GM20431 (cell line): ENCODE measurements around the gene PSAP.

Source experiments
- in situ Hi-C: fragments of 300-500 bp; cut with MseI, MboI; formaldehyde crosslinking; loops from one replicate; pipeline ENCODE4 v1.15.0; 2020; ENCODE audit warnings: low sequenced_read_pairs; ENCODE audit not compliant: unreplicated experiment

PSAP gene

DNA sequence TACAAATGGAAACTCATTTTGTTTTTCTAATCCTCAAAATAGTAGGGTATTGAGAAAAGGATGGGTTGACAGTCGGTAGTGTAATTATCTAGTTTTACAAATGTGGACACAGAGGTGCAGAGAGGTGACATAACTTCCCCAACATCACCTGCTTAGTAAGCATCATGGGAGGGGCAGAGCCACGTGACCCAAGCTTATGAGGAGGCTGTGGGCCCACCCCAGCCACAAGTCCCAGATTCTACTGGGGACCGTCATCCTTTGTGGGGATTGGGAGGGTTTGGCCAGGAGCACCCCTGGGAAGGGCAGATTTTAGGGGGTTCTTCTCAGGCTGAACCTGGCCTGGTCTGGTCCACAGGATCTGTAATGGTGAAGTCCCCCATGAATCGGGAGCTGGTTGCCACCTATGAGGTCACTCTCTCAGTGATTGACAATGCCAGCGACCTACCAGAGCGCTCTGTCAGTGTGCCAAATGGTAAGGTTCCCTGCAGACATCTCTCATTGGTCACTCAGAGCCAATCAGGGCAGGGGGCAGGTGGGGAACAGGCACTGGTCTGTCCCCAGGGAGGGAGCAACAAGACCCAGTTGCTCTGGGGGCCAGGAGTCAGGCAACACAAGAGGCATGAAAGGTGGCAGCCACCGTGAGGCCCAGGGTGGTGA is 54.2 kb downstream of the PSAP start:
- in situ Hi-C loops, result no loop called here

DNA sequence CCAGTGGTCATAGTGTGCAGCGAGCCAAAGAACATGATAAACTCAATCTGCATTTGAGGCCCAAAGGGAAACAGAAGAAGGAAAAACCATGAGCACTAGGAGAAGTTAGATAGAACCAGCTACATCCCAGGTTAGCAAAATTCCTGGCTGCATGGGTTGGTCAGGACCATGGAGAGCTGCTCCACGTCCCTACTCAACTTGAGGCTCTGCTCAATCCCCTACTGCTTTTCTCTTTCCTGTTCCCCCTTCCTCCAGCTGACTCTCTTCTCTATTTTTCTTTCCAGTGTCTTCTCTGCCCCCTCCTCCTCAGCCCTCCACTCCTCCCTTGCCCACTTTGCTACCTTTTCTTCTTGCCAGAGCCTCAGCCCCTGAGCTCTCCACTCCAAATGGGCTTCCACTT is 55.8 kb downstream of the PSAP start:
- in situ Hi-C loops, result no loop called here

DNA sequence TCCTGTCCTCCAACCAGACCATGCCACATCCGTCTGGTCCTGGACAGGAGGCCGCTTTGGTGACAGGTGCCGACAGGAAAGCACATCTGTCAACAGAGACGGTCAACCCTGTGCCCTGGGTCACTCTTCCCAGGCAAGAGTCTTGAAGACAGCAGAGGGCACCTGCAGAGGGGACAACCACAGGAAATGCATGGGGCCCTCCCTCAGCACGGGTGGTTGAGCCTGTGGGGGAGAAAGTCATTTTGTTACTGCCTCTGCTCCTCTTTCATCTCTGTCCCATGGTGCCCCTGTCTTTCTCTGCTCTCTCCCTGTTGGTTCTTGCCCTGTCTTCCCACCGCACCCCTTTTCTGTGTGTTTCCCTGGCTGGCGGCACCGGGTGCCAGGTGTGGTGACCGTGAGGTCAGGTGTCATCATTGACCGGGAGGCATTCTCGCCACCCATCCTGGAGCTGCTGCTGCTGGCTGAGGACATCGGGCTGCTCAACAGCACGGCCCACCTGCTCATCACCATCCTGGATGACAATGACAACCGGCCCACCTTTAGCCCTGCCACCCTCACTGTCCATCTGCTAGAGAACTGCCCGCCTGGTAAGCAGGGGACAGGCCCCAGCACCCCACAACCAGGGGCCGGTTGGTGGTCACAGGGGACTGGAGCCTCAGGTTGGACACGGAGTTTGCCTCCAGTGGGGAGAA is 60.2 kb downstream of the PSAP start:
- in situ Hi-C loops, result no loop called here

DNA sequence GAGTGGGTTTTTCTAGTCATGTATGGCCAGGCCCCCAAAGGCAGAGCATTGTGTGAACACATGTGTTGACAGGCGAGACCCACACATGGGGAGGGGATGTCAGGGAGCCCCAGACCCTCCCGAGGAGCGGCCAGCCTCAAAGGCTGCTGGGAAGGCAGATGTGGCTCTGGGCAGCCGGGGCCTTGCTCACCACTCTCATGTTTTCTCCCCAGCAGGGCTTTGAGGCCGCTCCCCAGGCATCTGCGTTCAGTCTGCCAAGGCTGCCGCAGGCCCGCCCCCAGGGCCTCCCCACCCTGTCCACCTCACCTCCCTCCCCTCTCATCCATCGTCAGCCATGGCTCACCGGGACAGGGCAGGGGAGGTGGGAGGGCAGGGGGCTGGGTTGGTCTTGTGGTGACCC is 61.2 kb downstream of the PSAP start:
- in situ Hi-C loops, result no loop called here

DNA sequence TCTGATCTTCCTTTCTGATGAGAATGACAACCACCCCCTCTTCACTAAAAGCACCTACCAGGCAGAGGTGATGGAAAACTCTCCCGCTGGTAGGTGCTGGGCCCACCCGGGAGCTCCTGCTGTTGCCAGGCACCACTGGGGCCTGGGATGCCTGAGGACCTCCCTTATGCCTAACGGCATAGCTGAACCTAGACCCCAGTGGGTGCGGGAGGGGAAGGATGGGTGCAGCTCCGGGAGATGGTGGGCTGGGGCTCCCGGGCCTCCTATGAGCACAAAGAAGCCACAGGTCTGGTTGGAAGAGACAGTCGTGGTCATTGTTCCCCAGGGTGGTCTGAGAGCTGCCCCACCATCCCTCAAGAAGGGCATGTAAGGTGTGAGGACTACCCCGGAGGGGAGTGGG is 62.1 kb downstream of the PSAP start:
- in situ Hi-C loops, result no loop called here

DNA sequence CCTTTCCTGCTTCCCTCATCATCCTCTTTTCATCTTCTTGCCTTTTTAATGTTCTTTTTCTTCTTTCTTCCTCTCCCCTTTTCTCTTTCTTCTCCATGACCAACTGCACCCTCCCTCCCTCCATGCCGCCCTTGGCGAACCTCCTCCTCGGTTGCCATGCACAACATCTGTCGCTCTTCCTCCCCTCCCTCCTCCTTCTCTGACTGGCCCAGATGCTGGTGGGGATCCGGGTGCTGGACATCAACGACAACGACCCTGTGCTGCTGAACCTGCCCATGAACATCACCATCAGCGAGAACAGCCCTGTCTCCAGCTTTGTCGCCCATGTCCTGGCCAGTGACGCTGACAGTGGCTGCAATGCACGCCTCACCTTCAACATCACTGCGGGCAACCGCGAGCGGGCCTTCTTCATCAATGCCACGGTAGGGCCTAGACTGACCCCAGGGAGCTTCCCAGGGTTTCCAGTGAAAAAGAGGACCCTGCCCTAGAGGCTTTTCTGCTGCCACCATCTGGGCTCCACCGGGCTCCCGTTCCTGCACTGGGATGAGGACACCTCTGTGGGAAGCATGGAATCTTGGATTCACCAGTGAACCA is 66.3 kb downstream of the PSAP start:
- in situ Hi-C loops, result no loop called here

DNA sequence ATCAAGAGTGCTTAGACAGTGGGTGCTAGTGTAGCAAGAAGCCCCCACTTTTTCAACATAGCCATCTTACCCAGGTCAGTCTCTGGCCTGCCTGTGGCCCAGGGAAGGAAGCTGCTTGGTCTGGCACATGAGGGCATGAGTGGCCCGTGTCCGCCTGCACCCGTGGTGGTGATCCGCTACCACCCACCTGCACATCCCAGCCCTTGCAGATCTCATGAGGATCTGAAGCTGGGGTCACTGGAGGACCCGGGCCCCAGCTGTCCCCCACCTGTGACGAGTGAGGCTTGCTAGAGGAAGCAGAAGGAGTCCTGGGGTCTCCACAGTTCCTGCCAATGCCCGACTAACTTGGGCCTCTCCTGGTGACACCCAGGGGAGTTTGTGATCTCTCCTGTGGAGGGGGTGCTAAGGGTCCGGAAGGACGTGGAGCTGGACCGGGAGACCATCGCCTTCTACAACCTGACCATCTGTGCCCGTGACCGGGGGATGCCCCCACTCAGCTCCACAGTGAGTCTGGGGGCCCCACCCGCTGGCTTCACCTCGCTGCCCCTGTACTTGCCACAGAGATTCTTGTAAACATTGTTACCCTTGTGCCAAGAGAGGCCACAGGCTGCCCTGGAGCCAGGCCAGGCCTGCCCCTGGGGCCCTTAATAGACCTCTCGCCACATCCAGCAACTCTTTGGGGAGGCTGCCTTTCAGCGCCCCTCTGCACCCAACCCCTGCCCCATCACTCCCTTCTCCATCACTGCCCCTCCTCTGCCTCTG is 67.0 kb downstream of the PSAP start:
- in situ Hi-C loops, result no loop called here

DNA sequence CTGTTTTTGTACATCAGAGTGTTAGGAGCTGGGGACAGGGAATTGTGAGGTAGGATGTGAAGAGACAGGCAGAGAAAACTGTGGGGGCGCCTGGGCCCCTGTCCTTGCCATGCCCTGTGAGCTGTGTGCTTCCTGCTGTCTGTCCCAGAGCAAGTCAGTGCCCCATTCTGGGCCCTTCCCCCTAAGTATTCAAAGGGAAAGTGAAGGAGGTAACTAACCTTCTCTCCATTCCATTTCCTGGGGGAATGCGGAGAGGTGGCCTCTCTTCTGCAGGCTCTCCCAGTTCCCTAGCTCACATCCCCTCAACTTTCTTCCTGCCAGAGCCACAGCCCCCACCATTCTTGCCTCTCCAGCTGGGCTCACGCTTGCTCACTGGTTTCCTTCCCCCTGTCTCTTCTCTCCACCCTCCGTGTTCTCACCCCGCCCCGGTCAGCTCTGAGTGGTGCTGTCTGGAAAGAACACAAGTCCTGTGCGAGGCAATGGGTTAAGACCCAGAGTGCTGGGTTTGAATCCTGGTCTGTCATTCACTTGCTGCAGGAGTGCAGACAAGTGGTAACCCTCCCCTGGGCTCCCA is 68.0 kb downstream of the PSAP start:
- in situ Hi-C loops, result no loop called here

DNA sequence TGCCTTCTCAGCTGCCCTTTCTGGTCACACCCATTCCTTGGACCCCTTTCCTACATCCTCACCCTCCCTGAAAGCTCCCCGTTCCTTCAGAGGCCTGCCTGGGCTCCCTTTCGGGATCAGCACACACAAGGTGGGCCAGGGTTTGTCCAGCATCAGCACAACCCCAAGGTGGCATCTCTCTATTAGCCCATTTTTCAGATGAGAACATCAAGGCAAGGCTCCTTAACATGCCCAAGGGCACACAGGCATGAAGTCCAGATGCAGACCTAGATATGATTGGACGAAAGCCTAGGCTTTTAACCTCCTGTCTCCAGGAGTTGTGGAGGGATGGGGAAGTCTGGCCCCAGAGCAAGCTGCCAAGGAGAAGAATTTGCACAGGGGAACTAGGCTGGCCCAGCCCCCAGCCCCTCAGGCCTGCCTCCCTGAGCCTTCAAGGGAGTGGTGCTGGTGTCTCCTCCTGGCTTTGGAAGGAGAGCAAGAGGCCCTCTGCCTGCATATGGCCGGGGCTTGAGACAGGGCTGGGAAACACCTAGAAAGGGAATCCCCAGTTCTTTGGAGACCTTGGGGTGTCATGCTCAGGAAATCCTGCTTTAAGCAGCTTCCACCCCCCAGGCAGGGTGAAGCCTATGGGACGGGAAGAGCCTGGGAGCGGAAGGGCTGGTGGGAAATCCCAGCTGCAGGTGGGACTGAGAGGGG is 68.7 kb downstream of the PSAP start:
- in situ Hi-C loops, result no loop called here

DNA sequence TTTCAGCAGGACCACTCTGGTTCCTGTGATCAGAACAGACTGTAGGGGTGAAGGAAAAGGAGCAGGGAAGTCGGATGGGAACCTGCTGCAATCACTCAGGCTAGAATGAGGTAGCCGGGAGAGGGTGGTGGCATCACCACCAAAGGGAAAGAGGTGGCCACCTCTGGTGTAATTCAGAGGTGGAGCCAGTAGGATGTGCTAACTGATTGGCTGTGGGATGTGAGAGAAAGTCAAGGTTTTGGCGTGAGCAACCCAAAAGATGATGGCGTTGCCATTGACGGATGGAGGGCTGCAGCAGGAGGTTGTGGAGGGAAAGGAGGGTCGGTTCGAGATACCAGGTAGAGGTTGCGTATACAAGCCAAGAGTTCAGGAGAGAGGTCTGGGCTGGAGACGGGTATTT is 70.3 kb downstream of the PSAP start:
- in situ Hi-C loops, result no loop called here

DNA sequence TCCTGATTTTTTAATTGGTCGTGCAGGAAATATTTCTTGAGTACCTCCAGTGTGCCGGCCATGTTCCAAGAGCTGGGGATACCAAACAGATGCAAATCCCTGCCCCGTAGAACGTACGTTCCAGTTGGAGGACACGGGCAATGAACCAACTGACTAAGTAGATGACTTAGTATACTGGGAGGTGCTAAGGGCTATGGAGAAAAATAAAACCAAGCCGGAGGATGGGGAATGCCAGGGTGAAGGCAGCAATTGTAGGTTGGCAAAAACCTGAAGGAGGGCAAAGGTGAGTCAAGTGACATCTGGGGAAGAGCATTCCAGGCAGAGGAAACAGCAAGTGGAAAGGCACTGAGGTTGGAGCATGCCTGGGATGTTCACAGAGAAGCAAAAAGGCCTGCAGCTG is 70.9 kb downstream of the PSAP start:
- in situ Hi-C loops, result no loop called here

DNA sequence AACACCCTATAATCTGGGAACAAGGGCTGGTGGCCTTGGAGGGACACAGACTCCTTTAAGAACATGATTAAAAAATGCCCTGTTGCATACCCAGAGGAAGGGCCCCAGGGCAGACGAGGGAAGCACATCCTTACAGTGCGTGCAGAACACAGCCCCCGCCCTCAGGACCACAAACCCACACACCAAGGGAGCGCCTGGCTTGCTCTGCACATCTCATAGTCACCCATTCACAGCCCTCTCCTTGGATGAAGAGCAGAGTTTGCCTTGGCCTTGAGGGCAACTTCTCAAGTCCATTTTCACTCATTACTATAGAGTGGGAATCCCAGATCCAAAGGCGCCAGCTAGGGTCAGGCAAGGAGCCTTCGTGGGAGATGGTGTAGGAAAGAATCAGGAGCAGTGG is 71.4 kb downstream of the PSAP start:
- in situ Hi-C loops, result no loop called here

DNA sequence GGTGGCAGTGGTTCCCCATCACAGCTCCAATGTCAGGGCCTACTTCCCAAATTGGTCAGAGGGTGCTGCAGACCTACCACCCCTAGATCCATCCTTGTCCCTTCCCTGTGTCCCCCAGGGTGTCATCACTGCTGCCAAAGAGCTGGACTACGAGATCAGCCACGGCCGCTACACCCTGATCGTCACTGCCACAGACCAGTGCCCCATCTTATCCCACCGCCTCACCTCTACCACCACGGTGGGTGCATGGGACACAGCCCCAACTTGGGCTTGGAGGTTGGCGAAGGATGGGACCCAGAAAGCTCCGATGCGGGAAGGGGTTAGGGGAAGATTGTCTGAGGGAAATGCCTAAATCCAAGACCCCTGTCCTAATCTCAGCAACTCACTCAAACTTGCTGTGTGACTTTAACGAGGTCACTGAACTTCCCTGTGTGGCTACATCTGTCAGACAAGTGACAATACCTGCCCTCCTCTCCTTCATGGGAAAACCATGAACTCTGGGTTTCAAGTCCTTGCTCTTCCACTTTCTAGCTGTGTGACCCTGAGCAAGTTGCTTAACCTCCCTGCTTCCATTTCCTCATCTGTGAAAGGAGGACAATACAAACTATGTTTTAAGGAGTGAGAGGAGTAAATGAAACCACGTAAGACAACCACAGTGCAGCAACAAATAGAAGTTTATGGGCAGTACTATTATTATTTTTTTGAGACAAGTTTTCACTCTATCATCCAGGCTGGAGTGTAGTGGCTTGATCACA is 72.8 kb downstream of the PSAP start:
- in situ Hi-C loops, result no loop called here

DNA sequence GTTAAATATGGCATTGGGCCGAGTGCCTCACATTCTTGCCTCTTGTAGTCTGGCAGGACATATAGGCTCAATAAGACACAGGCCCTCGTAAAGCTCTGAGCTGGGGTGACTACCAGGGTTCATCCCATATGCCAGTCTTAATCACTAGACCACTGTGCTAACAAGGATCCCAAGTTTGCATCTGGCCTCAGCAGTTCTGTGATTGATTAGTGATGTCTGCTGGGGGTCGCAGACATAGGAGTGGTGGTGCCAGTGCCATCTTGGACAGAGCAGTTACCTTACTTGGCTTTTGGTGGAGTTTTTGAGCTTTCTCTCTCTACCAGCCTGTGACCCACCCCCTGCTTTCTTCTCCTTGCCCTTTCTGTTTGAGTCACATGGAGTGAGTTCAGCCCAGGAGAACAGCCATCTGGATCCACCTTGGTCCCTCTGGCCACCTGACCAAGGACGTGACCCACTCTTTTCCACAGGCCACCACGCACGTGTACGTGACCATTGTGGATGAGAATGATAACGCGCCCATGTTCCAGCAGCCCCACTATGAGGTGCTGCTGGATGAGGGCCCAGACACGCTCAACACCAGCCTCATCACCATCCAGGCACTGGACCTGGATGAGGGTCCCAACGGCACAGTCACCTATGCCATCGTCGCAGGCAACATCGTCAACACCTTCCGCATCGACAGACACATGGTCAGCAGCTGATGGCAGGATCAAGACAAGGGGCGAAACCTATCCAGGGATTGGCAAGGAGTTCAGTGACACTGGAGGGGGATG is 73.7 kb downstream of the PSAP start:
- in situ Hi-C loops, result no loop called here

DNA sequence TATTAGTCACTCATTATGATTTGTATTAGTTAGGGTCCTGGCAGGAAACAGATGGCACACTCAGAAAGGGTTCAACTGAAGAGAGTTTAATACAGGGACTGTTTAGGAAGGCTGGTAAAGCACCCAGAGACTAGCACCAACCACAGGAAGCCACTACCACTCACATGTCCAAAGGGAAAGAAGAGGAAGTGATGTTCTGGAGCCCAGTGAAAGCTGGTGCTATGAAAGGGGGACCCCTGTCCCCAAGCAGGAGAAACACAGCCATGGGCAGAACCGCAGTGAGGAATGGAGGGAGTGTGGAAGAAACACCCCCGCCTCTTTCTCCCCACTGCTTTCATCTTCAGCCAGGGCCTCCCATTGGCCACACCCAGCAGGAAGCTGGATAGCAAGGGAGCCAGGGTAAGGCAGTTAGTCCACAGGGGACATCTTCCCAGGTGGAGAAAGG is 74.5 kb downstream of the PSAP start:
- in situ Hi-C loops, result no loop called here

DNA sequence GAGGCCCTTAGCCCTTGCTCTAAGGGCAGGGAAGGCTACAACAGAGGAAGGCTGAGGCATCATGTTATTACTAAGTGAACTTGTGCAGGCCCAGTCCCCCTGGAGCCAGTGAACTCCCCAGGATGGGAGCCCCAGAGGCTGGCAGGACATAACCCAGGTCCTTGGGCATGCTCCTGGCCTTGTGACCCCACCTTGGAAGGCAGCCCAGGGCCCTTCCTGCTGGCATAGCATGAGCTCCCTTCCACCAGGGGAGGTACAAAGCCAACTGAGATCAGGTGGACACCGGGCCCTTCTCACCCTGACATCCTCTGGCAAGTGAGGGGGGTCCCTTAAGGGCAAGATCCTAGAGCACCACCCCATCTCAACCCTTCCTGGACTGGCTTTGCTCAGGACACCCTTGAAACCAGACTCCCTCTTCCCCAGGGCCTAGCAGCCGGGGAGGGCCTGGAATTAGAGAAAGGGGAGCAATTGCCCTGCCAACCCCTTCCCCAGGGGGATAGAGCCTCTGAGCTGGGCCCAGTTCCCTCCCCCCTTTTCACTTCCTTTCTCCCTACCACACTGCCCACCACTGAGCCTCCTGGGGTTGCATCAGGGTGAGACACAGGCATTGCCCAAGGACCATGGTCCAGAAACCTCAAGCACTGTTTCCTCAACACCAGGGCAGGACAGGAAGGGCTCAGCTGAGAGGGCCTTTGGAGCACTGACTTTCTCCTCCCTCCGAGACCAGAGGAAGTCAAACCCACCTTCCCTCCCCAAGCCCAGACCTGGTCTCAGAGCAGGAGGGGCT is 75.9 kb downstream of the PSAP start:
- in situ Hi-C loops, result no loop called here

DNA sequence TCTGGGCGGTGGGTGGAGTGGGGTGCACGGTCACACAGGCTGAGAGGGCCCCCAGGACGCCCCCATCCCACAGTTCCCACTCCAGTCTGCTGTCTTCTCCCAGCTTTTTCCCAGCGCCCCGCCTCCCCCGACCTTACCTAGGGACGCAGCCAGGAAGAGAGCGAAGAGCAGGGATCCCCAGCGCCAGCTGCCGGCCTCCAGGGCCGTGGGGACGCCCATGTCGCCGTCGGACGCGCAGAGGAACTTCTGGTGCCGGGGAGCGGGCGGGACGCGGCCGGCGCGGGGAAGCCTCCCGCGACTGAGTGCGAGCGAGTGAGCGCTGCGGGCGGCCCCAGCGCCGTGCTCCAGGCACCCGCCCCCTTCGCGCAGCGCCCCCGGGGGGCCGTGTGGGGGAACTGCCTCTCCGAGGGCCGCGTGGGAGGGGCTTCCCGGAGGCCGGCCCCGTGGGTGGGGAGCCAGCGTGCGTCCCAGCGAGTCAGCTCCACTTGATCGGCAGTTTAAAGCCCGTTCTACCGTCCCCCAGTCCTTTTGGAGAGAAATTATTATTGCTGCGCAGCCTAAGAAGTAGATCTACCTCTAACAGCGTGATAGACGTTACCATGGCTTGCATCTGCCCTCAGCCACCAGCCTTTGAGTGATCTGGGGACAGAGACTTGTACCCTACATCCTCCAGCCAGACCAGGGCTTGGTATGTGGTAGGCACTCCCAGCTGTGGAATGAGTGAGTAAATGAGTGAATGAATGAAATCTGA is 77.7 kb downstream of the PSAP start, which contains the start of gene VSIR:
VSIR (minus strand) TSS at position 300 of the 751 bp plus-strand sequence; CDS start at position 219, 81 bp downstream.
- in situ Hi-C loops, result no loop called here
